ENCODE data around the gene PKD2. TPM values are rescaled to one million over a fixed set of nuclear protein-coding genes. Genes with fewer than 3 reads are reported as not detected.

Gene PKD2
- 100 to 1,000 TPM in 1 of 6 experiments, 10 to 100 TPM in 5; 67.8 to 103 (median 70.4) TPM for total RNA-seq (2021; fragmentation: NEBNext Ultra II Directional; extraction: Animal tissue kit (Norgen Biotek cat#: 25700))
- long read RNA-seq, partial matches to known transcripts: 40 of 45 reads
- long read RNA-seq, other reads (novel, unspliced or antisense): 5 of 45 reads

- peak within 1 kb of the TSS; percentile 91 for H3K4me3 Mint-ChIP-seq
- peaks cover 12% of the 10 kb centered on the region for H3K36me3 Mint-ChIP-seq (ENCODE audit: low read depth)
- no peaks in the 10 kb centered on the region for H3K9me3 Mint-ChIP-seq
- DNase-seq: peak; percentile 66
- H3K4me1 Mint-ChIP-seq (ENCODE audit: low read depth): peaks cover 71% of the 10 kb centered on the region
- no peak for TF ChIP-seq CTCF (IDR thresholded peaks at IDR 0.05)
- H3K27me3 Mint-ChIP-seq (ENCODE audit: insufficient read depth): no peaks in the 10 kb centered on the region; the same call in 1 of the 2 replicates
- H3K27ac Mint-ChIP-seq: peak within 1 kb of the TSS; percentile 96
Observed at GRCh38 chr4:88007304-88008121, at the start of gene PKD2. Gene PKD2 (plus strand): TSS chr4:88007635. CDS start chr4:88007734, 99 bp downstream.

GRCh38 chr4:87961993-87962392 is 45.4 kb upstream of the PKD2 start:
- no peak overlapping the region for H3K27ac Mint-ChIP-seq
- H3K36me3 Mint-ChIP-seq (ENCODE audit: low read depth): no peaks in the 10 kb centered on the region
- DNase-seq: peak; percentile 32
- H3K9me3 Mint-ChIP-seq: no peaks in the 10 kb centered on the region
- H3K27me3 Mint-ChIP-seq (ENCODE audit: insufficient read depth): no peaks in the 10 kb centered on the region
- peaks cover 15% of the 10 kb centered on the region for H3K4me1 Mint-ChIP-seq (ENCODE audit: low read depth)
- no peak overlapping the region for H3K4me3 Mint-ChIP-seq
- TF ChIP-seq CTCF (IDR thresholded peaks at IDR 0.05): no peak

GRCh38 chr4:87962398-87963146 is 44.9 kb upstream of the PKD2 start:
- no peak for TF ChIP-seq CTCF (IDR thresholded peaks at IDR 0.05)
- H3K27ac Mint-ChIP-seq: no peak overlapping the region
- H3K36me3 Mint-ChIP-seq (ENCODE audit: low read depth): no peaks in the 10 kb centered on the region
- no peak for DNase-seq
- H3K27me3 Mint-ChIP-seq (ENCODE audit: insufficient read depth): peaks cover 3% of the 10 kb centered on the region; the same call in 1 of the 2 replicates
- no peaks in the 10 kb centered on the region for H3K9me3 Mint-ChIP-seq
- peaks cover 15% of the 10 kb centered on the region for H3K4me1 Mint-ChIP-seq (ENCODE audit: low read depth)
- no peak overlapping the region for H3K4me3 Mint-ChIP-seq

GRCh38 chr4:87965501-87965975 is 41.9 kb upstream of the PKD2 start:
- Mint-ChIP-seq H3K27ac (no peak overlapping the region), H3K9me3 (no peaks in the 10 kb centered on the region), H3K4me1 (ENCODE audit: low read depth) (peaks cover 15% of the 10 kb centered on the region), H3K4me3 (no peak overlapping the region), H3K27me3 (ENCODE audit: insufficient read depth) (peaks cover 7% of the 10 kb centered on the region), H3K36me3 (ENCODE audit: low read depth) (no peaks in the 10 kb centered on the region)
- no peak for TF ChIP-seq CTCF (IDR thresholded peaks at IDR 0.05)
- no peak for DNase-seq

- H3K4me1 Mint-ChIP-seq (ENCODE audit: low read depth): peaks cover 15% of the 10 kb centered on the region
- H3K27ac Mint-ChIP-seq: no peak overlapping the region
- peaks cover 7% of the 10 kb centered on the region for H3K27me3 Mint-ChIP-seq (ENCODE audit: insufficient read depth)
- no peak for TF ChIP-seq CTCF (IDR thresholded peaks at IDR 0.05)
- H3K9me3 Mint-ChIP-seq: no peaks in the 10 kb centered on the region
- H3K36me3 Mint-ChIP-seq (ENCODE audit: low read depth): no peaks in the 10 kb centered on the region
- no peak overlapping the region for H3K4me3 Mint-ChIP-seq
- DNase-seq: no peak
Observed at GRCh38 chr4:87966095-87966496, 41.3 kb upstream of the PKD2 start.

All from HFFc6 (cell line).